Osteocyte (in vitro differentiated cells): Measurements from ENCODE around the gene ACOT12. TPM values are rescaled to one million over a fixed set of nuclear protein-coding genes. Genes with fewer than 3 reads are reported as not detected.
"Not testable (repeated sequence)": the region's sequence is repeated elsewhere in the genome, so short reads cannot be mapped to it uniquely, and the experiment has no call there.

ENCODE experiments used
- DNase-seq: peaks from one replicate; pipeline ENCODE4 v3.0.0; 2021; ENCODE audit warnings: mixed read lengths; ENCODE audit not compliant: unreplicated experiment; ENCODE audit errors: extremely low spot score
- H3K27ac Mint-ChIP-seq: one replicate; pipeline ENCODE4 v1.8.0; 2021; ENCODE audit warnings: mild to moderate bottlenecking, mixed read lengths; ENCODE audit not compliant: unreplicated experiment
- H3K27me3 Mint-ChIP-seq: one replicate; pipeline ENCODE4 v1.8.0; 2021; ENCODE audit warnings: mixed read lengths; ENCODE audit not compliant: unreplicated experiment
- H3K36me3 Mint-ChIP-seq: one replicate; pipeline ENCODE4 v1.8.0; 2021; ENCODE audit warnings: mixed read lengths; ENCODE audit not compliant: unreplicated experiment
- H3K4me1 Mint-ChIP-seq: one replicate; pipeline ENCODE4 v1.8.0; 2021; ENCODE audit warnings: mixed read lengths; ENCODE audit not compliant: unreplicated experiment
- H3K4me3 Mint-ChIP-seq: one replicate; pipeline ENCODE4 v1.8.0; 2021; ENCODE audit warnings: mild to moderate bottlenecking, moderate library complexity, mixed read lengths; ENCODE audit not compliant: unreplicated experiment
- H3K9me3 Mint-ChIP-seq: one replicate; pipeline ENCODE4 v1.8.0; 2021; ENCODE audit warnings: mixed read lengths; ENCODE audit not compliant: unreplicated experiment
- CTCF ChIP-seq: fragments of 200-600 bp; sonication (generic); IDR thresholded peaks from 2 replicates; pipeline ENCODE4 v1.5.0; 2021; ENCODE audit warnings: antibody characterized with exemption, mild to moderate bottlenecking, moderate library complexity
- total RNA-seq: library from RNA; stranded (reverse); gene quantifications from 2 replicates; pipeline ENCODE4 v1.2.1, GENCODE V29; 2021

Gene ACOT12
- total RNA-seq, 1 donor from 2014 or later = not detected

GRCh38 chr5:81409361-81409760 lies 15.4 kb upstream of the ACOT12 start:
- Mint-ChIP-seq H3K9me3 (no peaks in the 10 kb centered on the region), H3K4me3 (no peak overlapping the region), H3K27me3 (no peaks in the 10 kb centered on the region), H3K4me1 (peaks cover 17% of the 10 kb centered on the region), H3K27ac (no peak overlapping the region), H3K36me3 (no peaks in the 10 kb centered on the region)
- no peak for TF ChIP-seq CTCF
- DNase-seq = no peak

GRCh38 chr5:81408496-81408895 lies 14.6 kb upstream of the ACOT12 start:
- DNase-seq = no peak
- H3K27me3 Mint-ChIP-seq = no peaks in the 10 kb centered on the region
- no peaks in the 10 kb centered on the region for H3K9me3 Mint-ChIP-seq
- H3K4me1 Mint-ChIP-seq = peaks cover 17% of the 10 kb centered on the region
- no peaks in the 10 kb centered on the region for H3K36me3 Mint-ChIP-seq
- no peak overlapping the region for H3K27ac Mint-ChIP-seq
- no peak overlapping the region for H3K4me3 Mint-ChIP-seq
- TF ChIP-seq CTCF = no peak

GRCh38 chr5:81407811-81408210 lies 13.9 kb upstream of the ACOT12 start:
- not testable (repeated sequence) for H3K36me3 Mint-ChIP-seq, H3K27me3 Mint-ChIP-seq, DNase-seq, H3K27ac Mint-ChIP-seq, H3K4me3 Mint-ChIP-seq, H3K9me3 Mint-ChIP-seq
- H3K4me1 Mint-ChIP-seq = peaks cover 17% of the 10 kb centered on the region

- H3K4me3 Mint-ChIP-seq = no peak overlapping the region
- H3K27me3 Mint-ChIP-seq = no peaks in the 10 kb centered on the region
- no peaks in the 10 kb centered on the region for H3K36me3 Mint-ChIP-seq
- TF ChIP-seq CTCF = no peak
- H3K9me3 Mint-ChIP-seq = no peaks in the 10 kb centered on the region
- no peak for DNase-seq
- H3K4me1 Mint-ChIP-seq = peaks cover 16% of the 10 kb centered on the region
- H3K27ac Mint-ChIP-seq = no peak overlapping the region
Observed at GRCh38 chr5:81405126-81405891, 11.4 kb upstream of the ACOT12 start.

- H3K27me3 Mint-ChIP-seq = no peaks in the 10 kb centered on the region
- no peaks in the 10 kb centered on the region for H3K36me3 Mint-ChIP-seq
- TF ChIP-seq CTCF = no peak
Observed at GRCh38 chr5:81402192-81402930, 8.4 kb upstream of the ACOT12 start.

More at GRCh38 chr5:81402192-81402930, 8.4 kb upstream of the ACOT12 start:
- Mint-ChIP-seq H3K9me3 (no peaks in the 10 kb centered on the region), H3K4me3 (no peak overlapping the region), H3K27ac (no peak overlapping the region), H3K4me1 (peaks cover 1% of the 10 kb centered on the region)
- no peak for DNase-seq
